ENCODE results near the gene OR10H4.
"Not testable (repeated sequence)": the region's sequence is repeated elsewhere in the genome, so short reads cannot be mapped to it uniquely, and the experiment has no call there.

The OR10H4 gene

GRCh38 chr19:15948223-15949058 lies at the start of gene OR10H4:
TSS of gene OR10H4 (plus strand) at chr19:15949008. CDS start at chr19:15949008, 0 bp downstream.
- no peak for DNase-seq

GRCh38 chr19:15899561-15899960 lies 49.2 kb upstream of the OR10H4 start:
- DNase-seq = not testable (repeated sequence)

DNA sequence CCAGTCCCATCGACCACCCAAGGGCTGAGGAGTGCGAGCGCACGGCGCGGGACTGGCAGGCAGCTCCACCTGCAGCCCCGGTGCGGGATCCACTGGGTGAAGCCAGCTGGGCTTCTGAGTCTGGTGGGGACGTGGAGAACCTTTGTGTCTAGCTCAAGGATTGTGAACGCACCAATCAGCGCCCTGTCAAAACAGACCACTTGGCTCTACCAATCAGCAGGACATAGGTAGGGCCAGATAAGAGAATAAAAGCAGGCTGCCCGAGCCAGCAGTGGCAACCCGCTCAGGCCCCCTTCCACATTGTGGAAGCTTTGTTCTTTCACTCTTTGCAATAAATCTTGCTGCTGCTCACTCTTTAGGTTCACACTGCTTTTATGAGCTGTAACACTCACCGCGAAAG lies 48.8 kb upstream of the OR10H4 start:
- DNase-seq = not testable (repeated sequence)

DNA sequence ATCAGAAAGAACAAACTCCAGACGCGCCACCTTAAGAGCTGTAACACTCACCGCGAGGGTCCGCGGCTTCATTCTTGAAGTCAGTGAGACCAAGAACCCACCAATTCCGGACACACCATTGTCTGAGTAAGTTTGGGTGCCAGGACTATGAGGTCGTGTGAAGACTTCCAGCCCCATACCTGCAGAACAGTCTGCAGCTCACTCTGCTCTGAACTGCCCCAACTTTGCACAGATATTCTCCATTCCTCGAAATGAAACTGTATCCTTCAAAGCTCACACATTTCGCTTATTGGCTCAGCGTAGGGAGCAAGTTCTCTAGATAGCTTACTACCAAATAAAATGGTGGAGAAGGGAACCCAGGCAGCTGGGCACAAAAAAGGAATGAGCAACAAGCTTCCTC lies 48.3 kb upstream of the OR10H4 start:
- DNase-seq = no peak

DNA sequence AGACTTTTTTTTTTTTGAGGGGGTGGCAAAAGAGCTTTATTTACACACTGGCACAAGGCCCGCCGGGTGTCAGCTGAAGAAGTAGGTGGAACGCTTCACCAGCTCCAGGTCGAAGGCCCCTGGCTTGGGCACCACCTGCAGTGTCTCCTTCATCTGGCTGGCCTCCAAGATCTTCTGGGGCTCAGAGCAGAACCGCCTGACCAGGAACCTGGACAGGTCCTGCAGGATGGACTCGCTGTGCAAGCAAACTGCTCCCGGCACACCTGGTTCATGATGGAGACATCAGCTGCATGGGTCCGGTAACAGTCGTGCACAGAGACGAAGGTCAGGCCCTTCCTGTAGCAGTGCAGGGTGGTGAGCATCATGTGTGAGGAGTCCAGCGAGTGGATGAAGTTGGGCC lies 46.6 kb upstream of the OR10H4 start:
- no peak for DNase-seq

- not testable (repeated sequence) for DNase-seq
Measured at GRCh38 chr19:15902898-15903297, 45.9 kb upstream of the OR10H4 start.

DNA sequence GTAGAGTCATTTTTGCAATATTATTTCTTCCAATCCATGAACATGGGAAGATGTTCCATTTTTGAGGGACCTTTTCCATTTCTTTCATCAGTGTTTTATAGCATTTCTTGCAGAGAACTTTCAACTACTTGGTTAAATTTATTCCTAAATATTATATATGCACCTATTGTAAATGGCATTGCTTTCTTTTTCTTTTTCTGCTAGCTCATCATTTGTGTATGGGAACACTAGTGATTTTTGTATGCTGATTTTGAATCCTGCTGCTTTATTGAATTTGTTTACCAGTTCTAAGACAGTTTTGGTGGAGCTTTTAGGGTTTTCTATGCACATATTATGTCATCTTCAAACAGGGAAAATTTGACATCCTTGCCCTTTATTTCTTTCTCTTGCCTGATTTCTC lies 43.8 kb upstream of the OR10H4 start:
- no peak for DNase-seq

GRCh38 chr19:15911599-15912235 lies 37.1 kb upstream of the OR10H4 start:
- DNase-seq = no peak

GRCh38 chr19:15913384-15913783 lies 35.4 kb upstream of the OR10H4 start:
- DNase-seq = no peak

DNA sequence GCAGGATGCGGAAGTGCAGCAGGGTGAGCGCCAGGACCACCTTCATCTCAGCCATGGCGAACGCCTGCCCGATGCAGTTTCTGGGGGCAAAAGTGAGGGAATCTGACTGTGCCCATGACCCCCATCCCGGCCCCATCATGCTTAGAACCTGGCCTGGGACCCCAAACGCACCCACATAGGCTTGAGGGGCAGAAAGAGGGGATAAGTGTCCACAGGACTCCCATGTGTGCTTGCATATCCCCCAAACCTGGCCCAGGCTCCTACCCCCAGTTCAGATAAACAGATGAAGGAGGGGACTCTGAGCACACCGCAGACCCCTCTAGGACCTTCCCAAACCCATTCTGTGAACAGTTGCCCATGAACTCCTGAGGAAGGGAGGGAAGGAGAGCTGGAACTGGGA lies 35.0 kb upstream of the OR10H4 start:
- no peak for DNase-seq

DNA sequence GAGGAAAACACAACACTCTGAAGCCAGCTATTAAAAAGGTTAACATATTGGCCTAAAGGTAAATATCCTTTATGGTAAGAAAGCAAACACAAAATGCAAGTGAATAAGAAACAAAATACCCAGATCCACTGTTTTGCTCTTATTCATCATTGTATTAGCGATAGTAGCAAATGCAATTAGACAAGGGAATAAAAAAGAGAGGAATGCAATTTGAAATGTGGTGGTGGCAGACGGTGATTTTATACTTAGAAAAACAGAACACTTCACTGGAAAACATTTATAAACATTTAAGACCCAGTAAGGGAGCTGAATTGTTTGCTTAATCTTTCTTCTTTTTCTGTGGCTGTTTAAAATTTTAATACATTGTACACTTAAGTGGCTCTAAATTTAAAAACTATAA lies 33.7 kb upstream of the OR10H4 start:
- no peak for DNase-seq

- DNase-seq = no peak
Measured at GRCh38 chr19:15919243-15919642, 29.6 kb upstream of the OR10H4 start.

- DNase-seq = no peak
Measured at GRCh38 chr19:15922021-15922420, 26.8 kb upstream of the OR10H4 start.

DNA sequence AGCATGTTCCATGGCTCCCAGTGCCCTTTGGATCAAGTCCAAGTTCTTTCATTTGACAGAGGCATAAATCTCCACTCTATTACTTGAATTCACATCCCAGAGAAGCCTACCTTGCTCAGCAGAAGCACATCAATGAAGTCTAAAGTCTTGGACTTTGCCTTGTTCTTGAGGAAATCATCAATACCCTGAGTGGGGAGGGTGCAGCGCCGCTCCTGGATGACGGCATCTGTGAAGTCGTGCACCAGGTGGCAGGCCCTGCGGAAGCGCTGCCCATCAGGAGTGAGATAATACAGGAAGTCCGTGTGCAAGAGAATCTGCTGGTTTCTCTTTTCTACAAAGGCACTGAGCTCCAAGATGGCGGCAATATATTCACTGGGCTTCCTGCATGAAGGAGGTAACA lies 25.1 kb upstream of the OR10H4 start:
- no peak for DNase-seq

GRCh38 chr19:15926484-15926883 lies 22.3 kb upstream of the OR10H4 start:
- DNase-seq = no peak

- no peak for DNase-seq
Measured at GRCh38 chr19:15928321-15928720, 20.5 kb upstream of the OR10H4 start.

DNA sequence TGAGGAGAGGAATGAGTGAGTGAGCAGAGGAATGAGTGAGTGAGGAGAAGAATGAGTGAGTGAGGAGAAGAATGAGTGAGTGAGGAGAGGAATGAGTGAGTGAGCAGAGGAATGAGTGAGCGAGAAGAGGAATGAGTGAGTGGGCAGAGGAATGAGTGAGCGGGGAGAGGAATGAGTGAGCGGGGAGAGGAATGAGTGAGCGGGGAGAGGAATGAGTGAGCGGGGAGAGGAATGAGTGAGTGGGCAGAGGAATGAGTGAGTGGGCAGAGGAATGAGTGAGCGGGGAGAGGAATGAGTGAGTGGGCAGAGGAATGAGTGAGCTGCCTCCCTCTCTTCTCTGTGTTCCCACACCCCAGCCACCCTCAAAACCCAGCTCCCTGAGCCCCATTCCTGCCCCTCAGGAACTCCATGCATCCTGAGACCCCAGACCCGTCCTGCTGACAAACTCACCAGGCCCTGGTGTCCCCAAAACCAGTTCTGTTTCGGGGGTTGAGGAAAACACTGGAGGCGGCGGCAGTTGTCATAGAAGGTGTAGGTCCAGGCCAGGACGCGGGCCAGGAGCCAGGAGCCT lies 15.0 kb upstream of the OR10H4 start:
- DNase-seq = not testable (repeated sequence)

- peak; percentile 3 for DNase-seq
Measured at GRCh38 chr19:15934332-15935078, 14.3 kb upstream of the OR10H4 start, which contains the start of gene CYP4F11. TSS of gene CYP4F11 (minus strand) at chr19:15934529. CDS start at chr19:15934408, 121 bp downstream.

DNA sequence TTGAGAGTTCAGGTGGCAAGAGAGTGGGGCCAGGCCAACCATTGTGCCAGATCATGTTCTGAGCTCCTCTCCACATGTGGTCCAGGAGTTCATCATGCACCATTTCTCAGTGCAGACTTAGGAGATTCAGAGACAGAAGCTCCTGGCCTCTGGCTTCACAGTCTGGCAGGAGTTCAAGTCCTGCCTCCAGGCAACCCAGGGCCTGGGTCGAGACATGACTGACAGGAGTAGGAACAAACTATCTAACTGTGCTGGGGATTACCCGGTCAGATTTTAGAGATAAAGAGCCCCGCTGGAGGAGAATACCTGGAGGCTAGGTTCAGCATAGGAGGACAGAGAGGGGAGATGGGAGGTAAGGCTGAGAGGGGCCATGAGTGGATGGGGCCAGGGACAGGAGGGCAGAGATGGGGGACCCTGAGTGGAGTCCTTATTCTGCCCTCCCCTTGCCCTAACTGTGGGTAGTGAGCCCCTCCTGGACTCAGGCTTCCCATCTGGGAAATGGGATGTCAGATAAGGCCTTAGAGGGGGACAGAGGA lies 13.6 kb upstream of the OR10H4 start:
- no peak for DNase-seq

DNA sequence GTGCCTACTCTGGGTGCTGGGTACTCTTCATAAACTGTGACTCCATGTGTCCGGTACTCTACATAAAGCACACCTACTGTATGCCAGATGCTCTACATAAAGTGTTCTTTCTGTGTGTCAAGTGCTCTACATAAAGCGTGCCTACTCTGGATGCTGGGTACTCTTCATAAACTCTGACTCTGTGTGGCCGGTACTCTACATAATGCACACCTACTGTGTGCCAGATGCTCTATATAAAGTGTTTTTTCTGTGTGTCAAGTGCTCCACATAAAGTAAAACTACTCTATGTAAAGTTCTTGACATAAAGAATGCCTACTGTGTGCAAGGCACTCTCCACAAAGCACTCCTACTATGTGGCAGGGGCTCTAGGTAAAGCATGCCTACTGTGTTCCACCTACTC lies 12.6 kb upstream of the OR10H4 start:
- DNase-seq = no peak

- DNase-seq = no peak
Measured at GRCh38 chr19:15936950-15937349, 11.9 kb upstream of the OR10H4 start.

DNA sequence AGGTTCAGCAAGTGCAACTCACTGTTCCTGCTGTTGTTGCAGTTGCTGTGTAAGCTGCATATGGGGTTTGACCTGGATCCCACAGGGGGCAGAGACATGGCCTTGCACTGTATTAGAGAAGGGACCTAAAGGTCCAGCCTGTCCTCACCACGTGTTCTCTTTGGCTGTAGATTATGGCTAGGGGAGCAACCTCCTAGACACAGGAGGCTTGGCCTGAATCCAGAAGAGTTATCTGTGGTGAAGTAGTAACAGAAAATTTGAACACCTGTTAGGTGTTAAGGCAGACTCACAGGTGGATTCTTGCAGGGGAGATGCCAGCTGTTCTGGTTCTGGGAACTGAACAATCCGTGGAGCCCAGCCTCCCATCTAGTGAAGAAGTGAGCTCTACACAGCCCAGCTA lies 11.0 kb upstream of the OR10H4 start:
- no peak for DNase-seq

DNA sequence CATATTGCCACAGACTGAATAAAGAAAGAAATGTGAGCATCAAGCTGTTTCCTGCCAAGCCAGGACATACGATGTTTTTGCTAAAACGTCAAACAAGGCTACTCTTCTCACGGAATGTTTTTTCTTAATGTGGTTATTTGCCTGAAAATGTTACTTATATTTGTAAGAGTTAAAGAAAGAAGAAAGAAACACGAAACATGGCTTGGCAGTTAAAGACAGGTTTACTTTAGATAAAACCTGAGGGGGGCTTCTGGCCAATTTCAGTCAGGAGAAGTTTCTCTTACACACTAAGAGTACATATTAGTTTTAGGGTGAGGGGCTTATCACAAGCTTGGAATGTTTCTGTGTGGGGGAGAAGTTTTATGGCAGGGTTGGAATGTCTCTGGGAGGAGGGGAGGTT lies 4.4 kb upstream of the OR10H4 start:
- no peak for DNase-seq

Data from DMS79 (cell line).